ENCODE measurements around the gene CARMIL3. TPM values are rescaled to one million over a fixed set of nuclear protein-coding genes. Genes with fewer than 3 reads are reported as not detected.

The CARMIL3 gene
- total RNA-seq, 1 experiment from 2014 or later = 1.7 TPM

DNA sequence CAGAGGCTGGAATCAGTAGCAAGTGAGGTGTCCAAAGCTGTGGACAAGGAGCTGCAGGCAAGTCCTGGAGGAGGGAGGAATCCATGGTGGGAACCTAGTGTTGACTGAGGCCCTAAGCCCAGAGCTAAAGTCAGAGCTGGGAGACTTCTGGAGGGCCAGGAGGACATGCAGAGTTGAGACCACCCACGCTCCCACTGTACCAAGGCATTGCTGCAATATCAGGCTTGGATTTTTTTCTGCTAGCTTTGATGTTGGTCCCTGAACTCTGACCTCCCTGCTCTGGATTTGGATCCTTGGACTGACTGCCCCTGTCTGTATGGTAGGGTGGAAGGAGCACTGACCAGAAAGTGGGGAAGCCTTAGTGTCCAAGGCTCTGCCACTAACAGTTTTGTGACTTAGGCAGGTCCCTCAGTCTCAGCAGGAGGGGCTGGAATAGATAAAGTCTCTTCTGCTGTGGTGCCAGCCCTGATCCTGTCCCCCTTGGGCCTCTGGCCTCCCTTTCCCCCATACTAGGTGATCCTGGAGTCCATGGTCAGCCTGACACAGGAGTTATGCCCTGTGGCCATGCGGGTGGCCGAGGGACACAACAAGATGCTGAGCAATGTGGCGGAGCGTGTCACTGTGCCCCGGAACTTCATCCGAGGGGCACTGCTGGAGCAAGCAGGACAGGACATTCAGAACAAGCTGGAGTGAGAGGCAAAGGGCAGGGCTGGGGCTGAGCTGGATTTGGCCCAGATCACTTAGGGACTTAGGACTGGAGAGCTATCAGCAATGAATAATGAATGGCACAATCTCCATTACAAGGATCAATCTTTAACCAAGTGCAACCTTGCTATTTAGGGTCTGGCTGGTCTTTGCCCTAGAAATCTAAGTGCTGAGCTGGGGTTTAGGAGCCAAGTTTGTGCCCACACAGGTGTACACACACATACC is 9.4 kb downstream of the CARMIL3 start:
- DNase-seq (ENCODE audit: extremely low read depth, low read depth) = no peak

GRCh38 chr14:24062216-24062980 is 10.6 kb downstream of the CARMIL3 start:
- no peak for DNase-seq (ENCODE audit: extremely low read depth, low read depth)

- DNase-seq (ENCODE audit: extremely low read depth, low read depth) = no peak
Observed at GRCh38 chr14:24063263-24063836, 11.5 kb downstream of the CARMIL3 start.

GRCh38 chr14:24064091-24064795 is 12.4 kb downstream of the CARMIL3 start:
- DNase-seq (ENCODE audit: extremely low read depth, low read depth) = no peak

GRCh38 chr14:24064856-24065255 is 13.0 kb downstream of the CARMIL3 start:
- DNase-seq (ENCODE audit: extremely low read depth, low read depth) = no peak

DNA sequence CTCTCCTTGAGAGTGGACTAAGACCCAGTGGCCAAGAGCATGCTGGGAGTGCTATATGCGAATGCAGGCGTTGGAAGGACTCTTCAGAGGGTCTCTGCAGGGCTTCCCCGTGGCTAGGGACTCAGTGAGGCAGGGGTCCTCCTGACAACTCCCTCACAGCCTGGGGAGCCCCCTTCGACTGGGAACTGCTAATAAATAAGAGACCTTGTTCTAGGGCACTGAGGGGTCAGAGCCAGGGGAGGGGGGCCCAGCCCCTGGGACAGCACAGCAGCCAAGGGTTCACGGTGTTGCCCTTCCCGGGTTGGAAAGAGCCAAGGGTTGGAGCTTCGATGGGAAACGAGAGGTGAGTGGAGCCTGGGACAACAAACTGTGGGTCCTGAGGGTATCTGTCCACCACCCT is 13.6 kb downstream of the CARMIL3 start:
- no peak for DNase-seq (ENCODE audit: extremely low read depth, low read depth)

DNA sequence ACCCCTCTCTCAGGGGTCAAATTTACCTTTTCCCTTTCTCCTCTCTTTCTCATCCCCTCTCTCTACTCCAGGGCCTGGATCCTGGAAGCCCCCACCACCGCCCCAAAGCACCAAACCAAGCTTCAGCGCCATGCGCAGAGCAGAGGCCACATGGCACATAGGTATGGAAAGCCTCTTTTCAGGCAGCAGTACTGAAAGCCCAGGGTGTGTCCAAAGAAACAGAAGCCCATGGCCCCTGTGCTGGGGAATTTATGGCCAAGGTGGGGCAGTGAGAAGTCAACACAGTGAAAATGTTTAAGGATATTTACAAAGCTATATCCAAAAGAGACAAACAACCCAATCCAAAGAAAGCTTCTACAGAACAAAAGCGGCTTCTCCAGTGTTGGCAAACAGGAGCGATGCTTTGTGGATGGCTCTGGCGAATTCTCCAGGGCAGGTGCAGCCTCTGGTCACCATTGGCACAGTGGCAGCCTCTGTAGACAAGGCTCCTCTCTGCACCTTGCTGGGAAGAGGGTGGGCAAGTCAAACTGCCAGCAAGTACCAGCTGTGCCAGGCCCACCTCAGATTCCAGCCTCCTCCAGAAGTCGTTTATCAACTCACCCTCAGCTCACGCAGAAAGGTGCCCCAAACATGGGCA is 14.8 kb downstream of the CARMIL3 start:
- no peak for DNase-seq (ENCODE audit: extremely low read depth, low read depth)

DNA sequence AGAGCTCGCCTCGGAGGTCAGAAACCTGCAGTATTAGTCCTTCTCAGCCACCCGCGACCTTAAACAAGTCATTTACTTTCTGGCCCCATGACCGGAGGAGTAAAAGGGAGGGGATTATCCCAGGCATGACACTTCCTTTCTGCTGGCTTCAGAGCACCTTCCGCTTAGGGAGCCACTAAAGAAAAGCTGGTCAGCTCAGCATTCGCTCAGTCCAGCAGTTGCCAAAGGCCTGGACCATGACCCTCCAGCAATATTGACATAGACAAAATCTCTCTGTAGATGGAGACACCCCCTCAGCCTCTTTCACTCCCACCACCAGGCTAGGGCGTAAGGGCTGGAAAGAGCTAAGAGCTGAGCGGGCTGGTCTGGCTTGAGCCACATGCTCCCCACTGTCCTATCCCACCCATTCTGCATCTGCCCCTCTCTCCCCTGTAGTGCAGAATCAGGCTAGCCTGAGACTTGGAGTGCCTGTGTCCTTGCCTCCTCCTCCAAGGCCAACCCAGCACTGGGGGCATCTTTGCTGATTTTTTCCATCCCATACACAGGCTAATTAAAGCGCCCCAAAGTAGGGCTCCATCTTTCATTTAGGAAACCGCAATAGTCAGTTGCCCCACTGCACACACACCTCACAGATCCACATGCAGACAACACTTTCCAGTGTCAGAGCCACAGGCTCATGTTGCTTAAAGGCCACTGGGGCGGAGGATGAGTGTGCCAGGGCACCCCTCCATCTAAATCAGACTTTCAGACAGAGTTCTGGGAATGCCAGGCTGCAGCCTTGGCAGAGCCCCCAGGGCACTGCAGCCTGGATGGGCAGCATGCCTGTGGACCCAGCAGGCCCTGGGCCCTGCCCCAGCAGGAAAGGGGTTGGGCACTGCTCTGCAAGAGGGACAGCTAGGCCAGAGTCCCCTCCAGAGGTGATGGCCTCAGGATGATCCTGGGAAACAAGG is 15.6 kb downstream of the CARMIL3 start:
- DNase-seq (ENCODE audit: extremely low read depth, low read depth) = no peak

DNA sequence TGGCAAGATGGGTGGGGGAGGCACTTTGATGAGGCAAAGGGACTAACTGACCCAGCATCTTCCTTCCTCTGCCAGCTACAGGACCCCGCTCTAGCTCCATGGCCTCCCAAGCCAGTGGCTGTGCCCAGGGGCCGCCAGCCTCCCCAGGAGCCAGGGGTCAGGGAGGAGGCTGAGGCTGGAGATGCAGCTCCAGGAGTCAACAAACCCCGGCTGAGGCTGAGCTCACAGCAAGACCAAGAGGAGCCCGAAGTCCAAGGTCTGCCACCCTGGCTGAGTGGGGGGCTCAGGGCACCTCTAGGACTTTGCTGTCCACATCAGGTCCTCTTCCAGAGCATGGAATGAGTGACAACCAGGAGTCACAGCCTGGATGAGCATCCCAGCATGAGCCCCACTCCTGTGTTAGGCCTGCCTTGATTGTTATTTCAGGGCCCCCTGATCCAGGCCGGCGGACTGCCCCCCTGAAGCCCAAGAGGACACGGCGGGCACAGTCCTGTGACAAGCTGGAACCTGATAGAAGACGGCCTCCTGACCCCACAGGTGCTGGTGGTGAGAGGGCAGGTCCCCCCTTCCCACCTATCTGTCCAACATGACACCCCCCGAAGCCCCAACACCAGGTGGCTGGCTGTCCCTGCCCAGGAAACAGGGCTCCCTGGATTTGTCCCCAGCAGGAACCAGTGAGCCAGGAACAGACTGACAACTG is 17.1 kb downstream of the CARMIL3 start:
- no peak for DNase-seq (ENCODE audit: extremely low read depth, low read depth)

DNA sequence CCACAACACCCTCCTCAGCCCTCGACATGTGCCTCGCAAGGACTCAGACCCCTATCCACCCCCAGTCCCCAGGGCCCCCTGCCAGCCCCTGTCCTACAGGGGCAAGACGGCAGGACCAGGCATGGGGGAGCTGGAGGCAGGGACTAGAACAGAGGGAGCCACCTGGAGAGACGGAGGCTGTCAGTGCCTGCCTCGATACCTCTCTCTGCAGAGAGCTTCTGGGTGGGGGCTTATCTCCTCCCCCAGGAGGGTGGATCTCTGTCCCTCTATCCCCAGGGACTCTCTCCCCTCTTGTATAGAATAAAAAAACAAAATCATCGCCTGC is 17.6 kb downstream of the CARMIL3 start:
- no peak for DNase-seq (ENCODE audit: extremely low read depth, low read depth)

DNA sequence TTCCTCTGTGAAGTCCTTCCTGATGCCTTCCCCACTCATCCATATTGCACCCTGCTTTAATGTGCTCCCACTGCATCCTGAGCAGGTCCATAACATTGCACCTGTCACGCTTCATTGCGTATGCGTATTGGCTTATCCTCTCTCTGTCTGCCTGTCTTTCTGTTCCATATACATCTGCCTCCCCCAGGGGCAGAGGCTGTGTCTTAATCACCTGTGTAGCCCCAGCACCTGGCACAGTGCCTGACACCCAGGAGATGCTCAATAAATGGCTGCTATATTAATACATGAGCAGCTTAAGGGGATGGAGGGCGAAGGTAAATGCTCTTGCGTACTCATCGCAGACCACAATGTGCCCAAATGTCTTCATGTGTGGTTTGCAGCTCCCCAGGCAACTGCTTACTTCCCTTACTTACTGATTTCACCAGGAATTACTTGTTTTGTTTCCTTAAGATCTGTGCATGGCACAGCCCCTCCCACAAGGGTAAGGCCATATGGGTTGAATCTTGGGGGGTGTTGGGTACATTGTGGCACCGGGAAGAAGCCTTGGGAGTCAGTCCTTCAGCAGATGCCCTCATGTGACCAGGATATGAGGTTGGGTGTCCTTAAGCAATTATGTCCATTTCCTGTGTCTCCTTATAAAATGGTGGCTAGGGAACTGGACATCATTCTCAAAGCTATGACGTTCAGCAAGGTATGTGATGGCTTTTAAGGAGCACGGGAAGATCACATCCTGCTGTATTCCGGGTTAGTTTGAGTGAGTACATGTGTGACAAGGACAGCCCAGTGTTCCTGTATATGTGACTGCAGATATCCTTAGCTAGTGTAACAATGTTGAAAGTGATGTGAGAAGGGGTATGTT is 18.7 kb downstream of the CARMIL3 start:
- no peak for DNase-seq (ENCODE audit: extremely low read depth, low read depth)

- DNase-seq (ENCODE audit: extremely low read depth, low read depth) = no peak
Observed at GRCh38 chr14:24071144-24071697, 19.4 kb downstream of the CARMIL3 start, which contains the start of gene CPNE6. TSS of gene CPNE6 (plus strand) at chr14:24071562. CDS start at chr14:24072937, 1,375 bp downstream.

- no peak for DNase-seq (ENCODE audit: extremely low read depth, low read depth)
Observed at GRCh38 chr14:24071836-24072430, 20.1 kb downstream of the CARMIL3 start.

DNA sequence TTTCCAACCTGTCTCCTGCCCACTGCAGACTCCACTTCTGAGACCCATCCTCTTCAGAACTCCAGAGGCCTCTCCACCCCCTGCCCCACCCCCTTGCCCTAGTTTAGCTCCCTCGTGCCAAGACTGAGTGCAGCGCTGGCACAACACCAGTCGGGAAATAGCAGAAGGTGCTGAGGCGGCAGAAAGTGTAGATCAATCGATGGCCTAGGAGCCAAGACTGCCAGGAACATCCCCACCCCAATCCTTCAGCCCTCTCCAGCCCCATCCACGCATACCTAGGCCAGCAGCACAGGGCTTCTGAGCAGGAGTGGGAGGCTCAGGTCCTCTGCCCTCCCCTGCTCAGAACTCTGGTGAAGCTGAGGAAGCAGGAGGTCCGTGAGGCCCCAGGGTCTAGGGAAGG is 20.6 kb downstream of the CARMIL3 start:
- no peak for DNase-seq (ENCODE audit: extremely low read depth, low read depth)

DNA sequence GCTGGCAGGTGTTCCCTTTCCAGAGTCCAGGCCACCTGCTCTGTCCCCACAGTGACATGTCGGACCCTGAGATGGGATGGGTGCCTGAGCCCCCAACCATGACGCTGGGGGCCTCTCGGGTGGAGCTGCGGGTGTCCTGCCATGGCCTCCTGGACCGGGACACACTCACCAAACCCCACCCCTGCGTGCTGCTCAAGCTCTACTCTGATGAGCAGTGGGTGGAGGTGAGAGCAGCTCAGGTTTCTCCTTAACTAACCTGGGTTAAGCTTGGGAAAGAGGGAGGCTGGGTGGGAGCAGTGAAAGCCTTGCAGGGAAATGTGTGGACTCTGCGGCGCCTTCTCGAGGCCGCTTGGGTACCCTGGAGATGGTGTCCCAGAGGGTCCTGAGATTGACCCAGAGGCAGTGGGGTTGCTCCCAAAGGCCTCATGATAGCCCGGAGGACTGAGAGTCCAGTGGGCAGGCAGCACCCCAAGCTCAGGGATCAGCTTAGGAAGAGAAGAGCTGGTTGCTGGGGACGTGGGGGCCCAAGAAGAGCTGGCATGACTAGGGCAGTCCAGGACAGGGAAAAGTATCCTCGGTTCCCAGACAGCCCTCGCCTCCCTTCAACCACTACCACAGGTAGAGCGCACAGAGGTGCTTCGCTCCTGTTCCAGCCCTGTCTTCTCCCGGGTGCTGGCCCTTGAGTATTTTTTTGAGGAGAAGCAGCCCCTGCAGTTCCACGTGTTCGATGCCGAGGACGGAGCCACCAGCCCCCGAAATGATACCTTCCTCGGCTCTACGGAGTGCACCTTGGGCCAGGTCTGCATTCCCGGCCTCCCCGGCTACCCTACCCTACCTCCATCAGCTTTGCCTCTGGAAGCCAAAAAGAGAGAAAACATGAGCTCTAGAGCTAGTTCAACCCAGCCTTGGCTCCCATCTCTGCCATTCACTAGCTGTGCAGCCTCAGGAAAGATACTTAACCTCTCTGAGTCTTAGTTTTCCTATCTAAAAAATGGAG is 21.4 kb downstream of the CARMIL3 start:
- no peak for DNase-seq (ENCODE audit: extremely low read depth, low read depth)

Measured in NCI-H460 (cell line).